HepG2 (cell line): ENCODE results near the gene CELSR2. TPM values are rescaled to one million over a fixed set of nuclear protein-coding genes. Genes with fewer than 3 reads are reported as not detected.

Source experiments
- ATAC-seq: fragments of 200-7000 bp; cut with Tn5 transposase; 3 replicates; pipeline ENCODE4 v1.9.1; 2020; ENCODE audit warnings: mild to moderate bottlenecking, moderate library complexity
- BruUV-seq: library from RNA; stranded (reverse); fragments of 400-500 nt; replicated peaks from 2 replicates; lab custom pipeline; 2021; lab: Mats Ljungman, UMichigan
- CTCF ChIA-PET: fragments of 300-600 bp; formaldehyde crosslinking; extraction: SDS; loops from one replicate; lab custom pipeline; 2021; ENCODE audit warnings: low total read pairs, inconsistent platforms, low intra/inter-chr PET ratio; lab: Yijun Ruan, JAX
- POLR2A ChIA-PET: fragments of 350-600 bp; sonication (Branson Sonifier 250); formaldehyde crosslinking; loops from one replicate; lab custom pipeline; 2020; ENCODE audit warnings: antibody characterized with exemption, inconsistent platforms; lab: Yijun Ruan, JAX
- DNase-seq: peaks from one replicate; pipeline ENCODE4 v3.0.0-alpha.2; 2015; ENCODE audit warnings: low spot score
- FAIRE-seq: peaks from 3 replicates; lab custom pipeline; 2011; peaks lifted over from hg19 to GRCh38; lab: Jason Lieb, UNC
- H2AFZ ChIP-seq: one replicate; pipeline ENCODE4 v1.6.1; 2011; ENCODE audit warnings: low read length, inconsistent platforms
- H3K27ac ChIP-seq: fragments of 300-600 bp; 3 replicates; pipeline ENCODE4 v1.8.0; 2011; ENCODE audit warnings: mixed run types, mild to moderate bottlenecking, mixed read lengths, low read length, inconsistent platforms; ENCODE audit not compliant: insufficient read depth; ENCODE audit errors: extremely low read length
- H3K27me3 ChIP-seq, 2 experiments: fragments of 200-600 bp in 1 of 2; 2 replicates in 1 of 2; 3 replicates in 1 of 2; pipeline versions ENCODE4 v1.6.0 to v1.8.0; 2011; ENCODE audit warnings: low read length in 2 of 2, mild to moderate bottlenecking in 2 of 2, moderate library complexity in 2 of 2, inconsistent platforms in 1 of 2; ENCODE audit not compliant: insufficient read depth in 2 of 2, control insufficient read depth in 1 of 2
- H3K36me3 ChIP-seq, 2 experiments: fragments of 200-600 bp in 1 of 2; replicated peaks in 1 of 2; 2 replicates in 1 of 2; 3 replicates in 1 of 2; pipeline versions ENCODE4 v1.5.1 to v1.8.0; 2011; ENCODE audit warnings: low read length in 2 of 2, inconsistent platforms in 1 of 2; ENCODE audit not compliant: insufficient read depth in 2 of 2, control insufficient read depth in 1 of 2
- H3K4me1 ChIP-seq: 2 replicates; pipeline ENCODE4 v1.5.1; 2012; ENCODE audit warnings: low read length, inconsistent platforms; ENCODE audit not compliant: insufficient read depth
- H3K4me2 ChIP-seq: 2 replicates; pipeline ENCODE4 v1.6.0; 2011; ENCODE audit warnings: low read depth, low read length, inconsistent platforms
- H3K4me3 ChIP-seq, 3 experiments: fragments of 200-600 bp in 1 of 3; sonication (generic), shearing (Covaris generic) in 1 of 3; replicated peaks in 1 of 3; 2 replicates each; pipeline ENCODE4 v1.5.1; 2011 to 2016; ENCODE audit warnings: low read length in 3 of 3, inconsistent platforms in 2 of 3, low read depth in 2 of 3, mild to moderate bottlenecking in 2 of 3, control low read depth in 1 of 3, mixed read lengths in 1 of 3; ENCODE audit not compliant: insufficient read depth in 1 of 3
- H3K79me2 ChIP-seq: one replicate; pipeline ENCODE4 v1.6.1; 2011; ENCODE audit warnings: low read length, inconsistent platforms; ENCODE audit not compliant: insufficient read depth
- H3K9ac ChIP-seq: 2 replicates; pipeline ENCODE4 v1.6.0; 2011; ENCODE audit warnings: mild to moderate bottlenecking, low read depth, low read length, inconsistent platforms; ENCODE audit not compliant: insufficient read depth
- H3K9me3 ChIP-seq: 2 replicates; pipeline ENCODE4 v1.5.1; 2012; ENCODE audit warnings: mild to moderate bottlenecking, low read length
- H4K20me1 ChIP-seq: 2 replicates; pipeline ENCODE4 v1.6.0; 2011; ENCODE audit warnings: inconsistent platforms, mild to moderate bottlenecking, low read length, moderate library complexity; ENCODE audit not compliant: insufficient read depth
- CREM ChIP-seq, 2 experiments: sonication (generic) in 1 of 2; formaldehyde crosslinking in 1 of 2; IDR thresholded peaks; 2 replicates each; pipeline versions ENCODE4 v1.4.0 to v1.6.1; 2016 to 2020; ENCODE audit warnings: antibody characterized with exemption in 1 of 2, mild to moderate bottlenecking in 1 of 2, missing genetic modification reagents in 1 of 2
- RARA ChIP-seq: IDR thresholded peaks from 2 replicates; pipeline ENCODE4 v1.6.1; 2016; ENCODE audit warnings: missing genetic modification reagents, missing compliant biosample characterization
- ZFP41 ChIP-seq: sonication (generic); formaldehyde crosslinking; IDR thresholded peaks from 2 replicates; pipeline ENCODE4 v1.4.0; 2020; ENCODE audit warnings: mild to moderate bottlenecking, missing genetic modification reagents, borderline replicate concordance
- ZMYM3 ChIP-seq: sonication (generic); formaldehyde crosslinking; IDR thresholded peaks from 2 replicates; pipeline ENCODE4 v1.5.1; 2020; ENCODE audit warnings: mild to moderate bottlenecking, missing genetic modification reagents
- ZNF850 ChIP-seq: sonication (generic); formaldehyde crosslinking; conservative IDR thresholded peaks from 2 replicates; pipeline ENCODE4 v1.9.0; 2021; ENCODE audit warnings: mild to moderate bottlenecking, missing genetic modification reagents
- WGBS: methylation state at CpG from one replicate; pipeline ENCODE4 v1.1.6; 2017; ENCODE audit warnings: low lambda C conversion rate; 5-methylcytosine and 5-hydroxymethylcytosine counted together
- in situ Hi-C: cut with HindIII; loops from 2 replicates; pipeline ENCODE4 v1.10.0; 2017; ENCODE audit warnings: low pct_unique_long_range_greater_than_20kb; ENCODE audit not compliant: extremely low pct_ligation_motif_present
- intact Hi-C: fragments of 100-400 bp; cut with micrococcal nuclease; formaldehyde crosslinking; loops from one replicate; pipeline ENCODE4 v1.10.0; 2022; ENCODE audit not compliant: unreplicated experiment
- polyA plus RNA-seq, 8 experiments: library from polyadenylated mRNA; depleted of rRNA in 3 of 8; stranded (reverse) in 7 of 8; unstranded in 1 of 8; fragments of >200 nt; fragmentation: Illumina TruSeq in 4 of 8; extraction: Trizol in 4 of 8; gene quantifications; 2 replicates each; pipeline versions ENCODE4 v1.2.1 to v1.2.3, GENCODE V29; 2011 to 2016; ENCODE audit warnings: low read depth in 4 of 8, missing spikeins in 1 of 8, mixed read lengths in 1 of 8; ENCODE audit not compliant: insufficient read depth in 1 of 8
- total RNA-seq, 5 experiments: library from RNA; depleted of rRNA; stranded (reverse); fragments of >200 nt; fragmentation: Illumina TruSeq; extraction: Trizol; gene quantifications; 2 replicates each; pipeline ENCODE4 v1.2.3, GENCODE V29; 2016; ENCODE audit warnings: low read depth in 1 of 5
- TF ChIP-seq, protein P1 (sequence below): sonication (generic); formaldehyde crosslinking; IDR thresholded peaks from 2 replicates; pipeline ENCODE4 v1.9.0; 2021; ENCODE audit warnings: missing genetic modification reagents, mild to moderate bottlenecking, borderline replicate concordance

The CELSR2 gene
- total and polyA plus RNA-seq, 2 of the 13 experiments (the other 11 are each of a cell fraction or from before 2014, with no cell fraction given) = 4.0 to 6.6 TPM

DNA sequence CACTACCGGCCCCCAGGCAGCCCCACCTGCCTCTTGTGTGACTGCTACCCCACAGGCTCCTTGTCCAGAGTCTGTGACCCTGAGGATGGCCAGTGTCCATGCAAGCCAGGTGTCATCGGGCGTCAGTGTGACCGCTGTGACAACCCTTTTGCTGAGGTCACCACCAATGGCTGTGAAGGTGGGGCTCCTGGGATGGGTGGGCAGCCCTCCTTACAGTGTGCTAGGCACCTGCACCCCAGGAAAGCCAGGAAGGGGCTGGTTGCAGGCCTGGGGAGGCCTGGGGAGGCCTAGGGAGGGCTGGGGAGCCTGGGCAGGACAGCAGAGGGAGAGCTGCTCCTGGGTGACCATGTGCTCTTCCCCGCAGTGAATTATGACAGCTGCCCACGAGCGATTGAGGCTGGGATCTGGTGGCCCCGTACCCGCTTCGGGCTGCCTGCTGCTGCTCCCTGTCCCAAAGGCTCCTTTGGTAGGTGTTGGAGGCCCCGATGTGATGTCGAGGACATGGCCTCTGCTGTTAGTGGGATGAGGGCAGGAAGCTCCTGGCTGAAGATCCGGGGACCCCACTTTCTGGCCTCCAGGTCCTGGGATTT, 16.5 kb downstream of the CELSR2 start:
- no peak overlapping the region for H3K4me2 ChIP-seq
- intact Hi-C loops = no loop called here
- no peak overlapping the region for H3K9ac ChIP-seq
- no peaks in the 10 kb centered on the region for H3K27me3 ChIP-seq
- no peak for DNase-seq
- in situ Hi-C loops = loop anchor here (10.0 kb wide), 1 partner anchor 269 kb away; the partner anchor contains the start of gene GPR61
- no TSS peak for BruUV-seq
- POLR2A ChIA-PET = no interaction called here
- H3K36me3 ChIP-seq = peaks cover 4 to 8% of the 10 kb centered on the region in 2 experiments; a peak in 3 of 5 replicates
- WGBS = 96% methylated on average over 4 of the region's 13 CpGs
- no peak overlapping the region for H3K4me3 ChIP-seq
- ATAC-seq = no peak
- CTCF ChIA-PET = no interaction called here
- H3K79me2 ChIP-seq = no peaks in the 10 kb centered on the region
- no peaks in the 10 kb centered on the region for H4K20me1 ChIP-seq
- H2AFZ ChIP-seq = no peak overlapping the region
- no peak overlapping the region for H3K27ac ChIP-seq
- no peak for TF ChIP-seq ZNF850 (CRISPR knock-in tag)
- no peak for TF ChIP-seq CREM (IDR thresholded peaks at IDR 0.05)
- TF ChIP-seq CREM (CRISPR knock-in tag; IDR thresholded peaks at IDR 0.05) = no peak
- TF ChIP-seq ZMYM3 (CRISPR knock-in tag) = no peak
- TF ChIP-seq RARA (CRISPR knock-in tag) = no peak
- TF ChIP-seq, protein P1, sequence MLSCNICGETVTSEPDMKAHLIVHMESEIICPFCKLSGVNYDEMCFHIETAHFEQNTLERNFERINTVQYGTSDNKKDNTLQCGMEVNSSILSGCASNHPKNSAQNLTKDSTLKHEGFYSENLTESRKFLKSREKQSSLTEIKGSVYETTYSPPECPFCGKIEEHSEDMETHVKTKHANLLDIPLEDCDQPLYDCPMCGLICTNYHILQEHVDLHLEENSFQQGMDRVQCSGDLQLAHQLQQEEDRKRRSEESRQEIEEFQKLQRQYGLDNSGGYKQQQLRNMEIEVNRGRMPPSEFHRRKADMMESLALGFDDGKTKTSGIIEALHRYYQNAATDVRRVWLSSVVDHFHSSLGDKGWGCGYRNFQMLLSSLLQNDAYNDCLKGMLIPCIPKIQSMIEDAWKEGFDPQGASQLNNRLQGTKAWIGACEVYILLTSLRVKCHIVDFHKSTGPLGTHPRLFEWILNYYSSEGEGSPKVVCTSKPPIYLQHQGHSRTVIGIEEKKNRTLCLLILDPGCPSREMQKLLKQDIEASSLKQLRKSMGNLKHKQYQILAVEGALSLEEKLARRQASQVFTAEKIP (CRISPR knock-in tag) = no peak
- no peak for TF ChIP-seq ZFP41 (CRISPR knock-in tag)
- no peaks in the 10 kb centered on the region for H3K4me1 ChIP-seq
- no peaks in the 10 kb centered on the region for H3K9me3 ChIP-seq
- no peak for FAIRE-seq
